SJCRH30 (cell line): ENCODE measurements around the gene RPRD1A. TPM values are rescaled to one million over a fixed set of nuclear protein-coding genes. Genes with fewer than 3 reads are reported as not detected.

Source experiments
- DNase-seq, 2 experiments: peaks; one replicate each; pipeline ENCODE4 v3.0.0-alpha.2; 2015 to 2020
- H3K27ac ChIP-seq: fragments of 250-450 bp; sonication (Bioruptor Pico); 2 replicates; pipeline ENCODE4 v1.5.1; 2020; ENCODE audit warnings: mild to moderate bottlenecking, moderate library complexity
- H3K27me3 ChIP-seq: fragments of 250-450 bp; sonication (Bioruptor Pico); 2 replicates; pipeline ENCODE4 v1.5.1; 2020; ENCODE audit warnings: mild to moderate bottlenecking, moderate library complexity
- H3K36me3 ChIP-seq: fragments of 250-450 bp; sonication (Bioruptor Pico); 2 replicates; pipeline ENCODE4 v1.5.1; 2020; ENCODE audit warnings: mild to moderate bottlenecking, moderate library complexity
- H3K4me1 ChIP-seq: fragments of 250-450 bp; sonication (Bioruptor Pico); 2 replicates; pipeline ENCODE4 v1.5.1; 2020; ENCODE audit warnings: mild to moderate bottlenecking, moderate library complexity
- H3K4me3 ChIP-seq: fragments of 250-450 bp; sonication (Bioruptor Pico); 2 replicates; pipeline ENCODE4 v1.5.1; 2020; ENCODE audit warnings: mild to moderate bottlenecking, moderate library complexity
- H3K9me3 ChIP-seq: fragments of 250-450 bp; sonication (Bioruptor Pico); replicated peaks from 2 replicates; pipeline ENCODE4 v1.5.1; 2020; ENCODE audit warnings: mild to moderate bottlenecking, moderate library complexity
- total RNA-seq: library from RNA; depleted of rRNA; stranded (reverse); fragments of >200 nt; shearing (Covaris generic); gene quantifications from 2 replicates; pipeline ENCODE4 v1.2.3, GENCODE V29; 2014

RPRD1A gene
- total RNA-seq, 1 experiment from 2014 or later, result 37.0 TPM

DNA sequence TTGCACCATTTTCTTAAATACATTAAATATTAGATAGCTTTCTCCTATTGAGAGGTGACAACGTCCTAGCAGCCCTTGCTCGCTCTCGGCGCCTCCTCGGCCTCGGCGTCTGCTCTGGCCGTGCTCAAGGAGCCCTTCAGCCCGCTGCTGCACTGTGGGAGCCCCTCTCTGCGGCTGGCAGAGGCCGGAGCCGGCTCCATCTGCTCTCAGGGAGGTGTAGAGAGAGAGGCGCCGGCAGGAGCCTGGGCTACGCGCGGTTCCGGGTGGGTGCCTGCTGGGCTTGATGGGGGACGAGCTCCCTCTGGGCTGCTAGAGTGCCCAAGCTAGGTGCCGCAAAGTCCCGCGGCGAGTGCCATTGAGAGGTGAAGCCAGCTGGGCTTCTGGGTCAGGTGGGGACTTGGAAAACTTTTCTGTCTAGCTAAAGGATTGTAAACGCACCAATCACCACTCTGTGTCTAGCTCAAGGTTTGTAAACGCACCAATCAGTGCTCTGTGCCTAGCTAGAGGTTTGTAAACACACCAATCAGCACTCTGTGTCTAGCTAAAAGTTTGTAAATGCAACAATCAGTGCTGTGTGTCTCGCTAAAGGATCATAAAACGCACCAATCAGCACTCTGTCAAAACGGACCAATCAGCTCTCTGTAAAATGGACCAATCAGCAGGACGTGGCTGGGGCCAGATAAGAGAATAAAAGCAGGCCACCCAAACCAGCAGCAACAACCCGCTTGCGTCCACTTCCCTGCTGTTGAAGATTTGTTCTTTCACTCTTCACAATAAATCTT is 3.1 kb downstream of the RPRD1A start:
- no peak overlapping the region for H3K27ac ChIP-seq
- no peaks in the 10 kb centered on the region for H3K27me3 ChIP-seq
- H3K4me1 ChIP-seq, result no peaks in the 10 kb centered on the region
- no peaks in the 10 kb centered on the region for H3K36me3 ChIP-seq
- no peaks in the 10 kb centered on the region for H3K9me3 ChIP-seq
- H3K4me3 ChIP-seq, result no peak overlapping the region
- no peak for DNase-seq

DNA sequence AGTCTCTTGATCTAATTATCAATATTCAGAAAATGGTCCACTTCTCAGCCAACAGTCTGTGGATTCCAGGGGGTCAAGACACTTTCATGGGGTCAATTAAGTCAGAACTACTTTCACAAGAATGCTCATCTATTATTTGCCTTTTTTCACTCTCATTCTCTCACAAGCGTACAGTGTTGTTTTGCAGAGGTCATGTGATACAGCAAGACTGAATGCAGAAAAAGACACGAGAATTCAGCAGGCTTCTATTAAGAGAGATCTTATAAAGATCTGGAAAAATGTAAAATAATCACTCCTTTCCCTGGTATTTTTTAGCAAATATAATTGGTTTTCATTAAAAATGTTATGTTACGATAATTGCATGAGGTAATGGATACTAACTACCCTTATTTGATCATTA is 8.7 kb downstream of the RPRD1A start:
- no peak for DNase-seq
- no peaks in the 10 kb centered on the region for H3K9me3 ChIP-seq
- H3K27ac ChIP-seq, result no peak overlapping the region
- H3K4me3 ChIP-seq, result no peak overlapping the region
- H3K4me1 ChIP-seq, result no peaks in the 10 kb centered on the region
- H3K27me3 ChIP-seq, result no peaks in the 10 kb centered on the region
- no peaks in the 10 kb centered on the region for H3K36me3 ChIP-seq

DNA sequence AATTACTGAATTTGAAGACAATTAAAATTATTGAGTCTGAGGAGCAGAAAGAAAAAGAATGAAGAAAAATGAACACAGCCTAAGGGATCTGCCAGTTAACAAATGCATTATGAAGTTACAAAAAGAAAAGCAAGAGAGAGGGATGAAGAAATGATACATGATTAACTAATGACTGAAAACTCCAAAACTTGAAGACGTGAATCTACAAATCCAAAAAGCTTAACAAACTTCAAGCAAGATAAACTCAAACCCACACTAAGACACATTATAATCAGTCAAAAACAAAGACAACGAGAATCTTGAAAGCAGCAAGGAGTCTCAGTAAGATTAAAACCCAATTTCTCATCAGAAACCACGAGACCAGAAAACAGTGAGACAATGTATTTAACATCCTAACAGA is 15.6 kb downstream of the RPRD1A start:
- H3K27ac ChIP-seq, result no peak overlapping the region
- H3K4me1 ChIP-seq, result no peaks in the 10 kb centered on the region
- no peaks in the 10 kb centered on the region for H3K9me3 ChIP-seq
- H3K27me3 ChIP-seq, result no peaks in the 10 kb centered on the region
- no peaks in the 10 kb centered on the region for H3K36me3 ChIP-seq
- H3K4me3 ChIP-seq, result no peak overlapping the region
- no peak for DNase-seq

DNA sequence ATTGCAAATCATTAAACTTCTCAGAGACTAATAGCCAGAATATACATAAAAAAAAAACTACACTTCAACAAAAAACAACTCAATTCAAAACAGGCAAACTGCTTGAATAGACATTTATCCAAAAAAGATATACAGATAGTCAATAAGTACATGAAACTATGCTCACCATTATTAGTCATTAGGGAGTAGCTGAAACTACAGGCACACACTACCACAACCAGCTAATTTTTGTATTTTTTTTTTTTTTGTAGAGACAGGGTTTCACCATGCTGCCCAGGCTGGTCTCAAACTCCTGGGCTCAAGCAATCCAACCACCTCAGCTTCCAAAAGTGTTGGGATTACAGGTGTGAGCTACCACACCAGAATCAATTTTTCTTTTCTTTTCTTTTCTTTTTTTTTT is 16.9 kb downstream of the RPRD1A start:
- H3K9me3 ChIP-seq, result no peaks in the 10 kb centered on the region

DNA sequence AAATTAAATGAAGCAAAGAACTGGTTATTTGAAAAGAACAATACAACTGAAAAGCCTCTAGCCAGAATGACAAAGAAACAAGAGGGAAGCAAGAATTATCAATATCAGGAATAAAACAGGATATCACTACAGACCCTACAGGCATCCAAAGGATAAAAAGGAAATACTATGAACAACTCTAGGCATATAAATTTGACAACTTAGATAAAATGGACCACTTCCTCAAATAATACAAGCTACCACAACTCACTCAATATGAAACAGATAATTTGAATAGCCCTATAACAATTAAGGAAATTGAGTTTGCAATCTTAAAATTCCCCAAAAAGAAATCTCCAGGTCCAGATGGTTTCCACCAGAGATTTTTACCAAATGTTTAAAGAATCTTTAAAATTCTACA is 19.8 kb downstream of the RPRD1A start:
- Histone ChIP-seq H3K36me3 (no peaks in the 10 kb centered on the region), H3K4me1 (no peaks in the 10 kb centered on the region), H3K27me3 (no peaks in the 10 kb centered on the region), H3K9me3 (no peaks in the 10 kb centered on the region), H3K4me3 (no peak overlapping the region), H3K27ac (no peak overlapping the region)
- DNase-seq, result no peak

More for the DNA sequence above, 16.9 kb downstream of the RPRD1A start:
- H3K4me3 ChIP-seq, result no peak overlapping the region
- no peaks in the 10 kb centered on the region for H3K36me3 ChIP-seq
- DNase-seq, result no peak
- H3K4me1 ChIP-seq, result no peaks in the 10 kb centered on the region
- H3K27me3 ChIP-seq, result no peaks in the 10 kb centered on the region
- H3K27ac ChIP-seq, result no peak overlapping the region

DNA sequence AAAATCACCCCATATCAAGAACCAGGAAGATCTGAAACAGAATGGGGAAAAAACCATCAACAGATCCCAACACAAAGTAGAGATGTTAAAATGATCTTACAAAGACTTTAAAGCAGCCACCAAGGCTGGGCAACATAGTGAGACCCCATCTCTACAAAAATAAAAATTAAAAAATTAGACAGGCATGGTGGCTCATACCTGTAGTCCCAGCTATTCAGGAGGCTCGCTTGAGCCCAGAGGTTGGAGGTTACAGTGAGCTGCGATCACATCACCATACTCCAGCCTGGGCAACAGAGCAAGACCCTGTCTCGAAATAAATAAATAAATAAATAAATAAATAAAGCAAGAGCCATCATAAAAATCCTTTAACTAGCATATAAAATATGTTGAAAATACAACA is 20.5 kb downstream of the RPRD1A start:
- H3K9me3 ChIP-seq, result no peaks in the 10 kb centered on the region
- H3K4me3 ChIP-seq, result no peak overlapping the region
- H3K27ac ChIP-seq, result no peak overlapping the region
- no peaks in the 10 kb centered on the region for H3K27me3 ChIP-seq
- no peaks in the 10 kb centered on the region for H3K36me3 ChIP-seq
- no peaks in the 10 kb centered on the region for H3K4me1 ChIP-seq
- no peak for DNase-seq

DNA sequence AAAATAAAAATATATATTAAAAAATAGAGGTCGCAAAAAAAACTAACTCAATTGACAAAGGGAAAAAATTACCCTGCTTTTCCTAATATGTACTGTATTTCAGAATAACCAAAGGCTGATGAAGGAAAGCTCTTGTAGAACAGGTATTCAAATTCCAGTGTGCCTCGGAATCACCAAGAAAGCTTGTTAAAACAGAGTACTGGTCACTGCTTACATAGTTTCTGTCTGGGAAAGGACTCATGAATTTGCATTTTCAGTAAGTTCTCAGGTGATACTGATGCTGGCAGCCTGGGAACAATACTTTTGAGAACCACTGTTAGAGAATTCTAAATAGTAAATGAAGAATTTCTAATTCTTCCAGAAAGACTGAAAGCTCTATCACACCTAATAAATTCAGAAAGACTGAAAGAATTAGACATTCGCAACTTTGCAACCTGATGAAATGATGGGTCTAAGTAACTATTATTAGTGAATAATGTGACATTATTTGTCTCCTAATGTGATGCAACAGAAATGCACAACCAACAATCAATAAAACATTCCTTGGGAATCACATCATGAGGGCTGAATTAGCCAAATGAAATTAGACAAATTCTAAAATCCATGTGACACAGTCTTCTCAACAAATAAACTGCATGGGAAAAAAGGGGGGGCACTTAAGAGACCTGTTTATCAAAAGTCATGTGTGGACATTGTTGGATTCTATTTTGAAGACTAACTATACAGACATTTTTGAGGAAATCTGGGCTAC is 21.9 kb downstream of the RPRD1A start:
- Histone ChIP-seq H3K36me3 (no peaks in the 10 kb centered on the region), H3K4me1 (no peaks in the 10 kb centered on the region), H3K9me3 (no peaks in the 10 kb centered on the region), H3K27ac (no peak overlapping the region), H3K4me3 (no peak overlapping the region), H3K27me3 (no peaks in the 10 kb centered on the region)
- DNase-seq, result no peak

GRCh38 chr18:36043153-36043552 is 24.2 kb downstream of the RPRD1A start:
- Histone ChIP-seq H3K9me3 (no peaks in the 10 kb centered on the region), H3K27me3 (no peaks in the 10 kb centered on the region), H3K4me3 (no peak overlapping the region), H3K27ac (no peak overlapping the region), H3K4me1 (no peaks in the 10 kb centered on the region), H3K36me3 (no peaks in the 10 kb centered on the region)
- no peak for DNase-seq

- Histone ChIP-seq H3K9me3 (no peaks in the 10 kb centered on the region), H3K36me3 (no peaks in the 10 kb centered on the region), H3K4me3 (no peak overlapping the region), H3K27me3 (no peaks in the 10 kb centered on the region), H3K27ac (no peak overlapping the region), H3K4me1 (no peaks in the 10 kb centered on the region; the same call in 1 of the 2 replicates)
- DNase-seq, result no peak
Observed at GRCh38 chr18:36041146-36041545, 26.2 kb downstream of the RPRD1A start.

GRCh38 chr18:36038102-36038663 is 29.2 kb downstream of the RPRD1A start:
- no peak overlapping the region for H3K27ac ChIP-seq
- no peak for DNase-seq
- no peaks in the 10 kb centered on the region for H3K36me3 ChIP-seq
- H3K9me3 ChIP-seq, result no peaks in the 10 kb centered on the region
- no peaks in the 10 kb centered on the region for H3K27me3 ChIP-seq
- H3K4me3 ChIP-seq, result no peak overlapping the region
- H3K4me1 ChIP-seq, result peaks cover 29% of the 10 kb centered on the region

DNA sequence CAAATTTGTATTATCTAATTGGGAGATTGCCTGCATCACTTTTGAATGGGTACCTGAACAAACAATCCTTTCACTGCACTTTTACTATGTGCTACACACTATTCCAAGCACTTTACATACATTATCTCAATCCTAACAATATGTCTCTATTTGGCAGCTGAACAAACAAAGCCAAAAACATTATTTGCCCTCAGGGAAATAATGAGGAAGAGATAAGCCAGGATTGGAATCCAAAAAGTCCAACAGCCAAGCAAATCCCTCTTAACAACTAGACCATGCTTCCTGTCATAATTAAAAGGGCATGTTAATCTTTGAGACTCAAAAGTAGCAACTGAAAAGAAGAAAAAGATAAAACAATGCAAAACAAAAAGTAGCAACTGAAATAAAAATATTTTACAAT is 32.1 kb downstream of the RPRD1A start:
- Histone ChIP-seq H3K4me3 (no peak overlapping the region), H3K4me1 (peaks cover 29% of the 10 kb centered on the region)
- peak; percentile 16 to 79 for DNase-seq

GRCh38 chr18:36034299-36034895 is 33.0 kb downstream of the RPRD1A start:
- H3K36me3 ChIP-seq, result 0 out of 2 replicates have a peak, but pooled peaks cover 4% of the 10 kb centered on the region

More for the DNA sequence above, 32.1 kb downstream of the RPRD1A start:
- Histone ChIP-seq H3K27me3 (no peaks in the 10 kb centered on the region), H3K36me3 (0 out of 2 replicates have a peak, but pooled peaks cover 4% of the 10 kb centered on the region), H3K9me3 (no peaks in the 10 kb centered on the region), H3K27ac (peak overlapping the region; percentile 59)

GRCh38 chr18:36031903-36032302 is 35.5 kb downstream of the RPRD1A start:
- Histone ChIP-seq H3K36me3 (peaks cover 4% of the 10 kb centered on the region; the same call in 1 of the 2 replicates), H3K27ac (no peak overlapping the region), H3K9me3 (no peaks in the 10 kb centered on the region), H3K27me3 (no peaks in the 10 kb centered on the region), H3K4me1 (peaks cover 29% of the 10 kb centered on the region), H3K4me3 (no peak overlapping the region)
- no peak for DNase-seq

More at GRCh38 chr18:36034299-36034895, 33.0 kb downstream of the RPRD1A start:
- Histone ChIP-seq H3K9me3 (no peaks in the 10 kb centered on the region), H3K27me3 (no peaks in the 10 kb centered on the region), H3K4me3 (no peak overlapping the region), H3K4me1 (peaks cover 29% of the 10 kb centered on the region), H3K27ac (peak overlapping the region; percentile 24; the same call in 1 of the 2 replicates)
- no peak for DNase-seq

- Histone ChIP-seq H3K27ac (no peak overlapping the region), H3K27me3 (no peaks in the 10 kb centered on the region), H3K4me1 (peaks cover 29% of the 10 kb centered on the region), H3K36me3 (peaks cover 8% of the 10 kb centered on the region; the same call in 1 of the 2 replicates), H3K4me3 (no peak overlapping the region), H3K9me3 (no peaks in the 10 kb centered on the region)
- DNase-seq, result no peak
Observed at GRCh38 chr18:36031407-36031806, 36.0 kb downstream of the RPRD1A start.

GRCh38 chr18:36028859-36029258 is 38.5 kb downstream of the RPRD1A start:
- no peaks in the 10 kb centered on the region for H3K9me3 ChIP-seq
- H3K4me3 ChIP-seq, result no peak overlapping the region
- no peak for DNase-seq
- peaks cover 6% of the 10 kb centered on the region for H3K4me1 ChIP-seq
- no peak overlapping the region for H3K27ac ChIP-seq
- peaks cover 12% of the 10 kb centered on the region for H3K36me3 ChIP-seq
- no peaks in the 10 kb centered on the region for H3K27me3 ChIP-seq
